WTC11 (cell line): ENCODE measurements around the gene SAPCD2.

Experiments
- ELF4 ChIP-seq: sonication (generic); formaldehyde crosslinking; IDR thresholded peaks from 2 replicates; pipeline ENCODE4 v1.8.1; 2022; ENCODE audit warnings: low read depth, mild to moderate bottlenecking, moderate library complexity, missing genetic modification reagents
- MXD4 ChIP-seq: fragments of 250-450 bp; sonication (Bioruptor Pico); IDR thresholded peaks from 2 replicates; pipeline ENCODE4 v1.8.0; 2021; ENCODE audit warnings: mild to moderate bottlenecking, moderate library complexity, borderline replicate concordance
- NR2C2 ChIP-seq: sonication (generic); formaldehyde crosslinking; IDR thresholded peaks from 2 replicates; pipeline ENCODE4 v1.8.0; 2022; ENCODE audit warnings: mild to moderate bottlenecking, missing genetic modification reagents
- SMAD3 ChIP-seq: sonication (generic); formaldehyde crosslinking; IDR thresholded peaks from 2 replicates; pipeline ENCODE4 v1.8.0; 2022; ENCODE audit warnings: missing genetic modification reagents, mild to moderate bottlenecking, borderline replicate concordance
- TF ChIP-seq, protein P1 (sequence below): sonication (generic); formaldehyde crosslinking; IDR thresholded peaks from 2 replicates; pipeline ENCODE4 v1.8.0; 2022; ENCODE audit warnings: mild to moderate bottlenecking, missing genetic modification reagents
- TF ChIP-seq, protein P2 (sequence below): fragments of 200-600 bp; IDR thresholded peaks from 2 replicates; pipeline ENCODE4 v1.8.0; 2022; ENCODE audit warnings: antibody characterized with exemption
- TF ChIP-seq, protein P3 (sequence below): fragments of 250-450 bp; sonication (Bioruptor Pico); IDR thresholded peaks from 2 replicates; pipeline ENCODE4 v1.8.0; 2021; ENCODE audit warnings: mild to moderate bottlenecking
- TF ChIP-seq, protein P4 (sequence below): sonication (generic); formaldehyde crosslinking; IDR thresholded peaks from 2 replicates; pipeline ENCODE4 v1.8.0; 2022; ENCODE audit warnings: mild to moderate bottlenecking, missing genetic modification reagents
- TF ChIP-seq, protein P5 (sequence below): sonication (generic); formaldehyde crosslinking; IDR thresholded peaks from 2 replicates; pipeline ENCODE4 v1.8.1; 2023; ENCODE audit warnings: mild to moderate bottlenecking, missing genetic modification reagents, moderate library complexity

DNA sequence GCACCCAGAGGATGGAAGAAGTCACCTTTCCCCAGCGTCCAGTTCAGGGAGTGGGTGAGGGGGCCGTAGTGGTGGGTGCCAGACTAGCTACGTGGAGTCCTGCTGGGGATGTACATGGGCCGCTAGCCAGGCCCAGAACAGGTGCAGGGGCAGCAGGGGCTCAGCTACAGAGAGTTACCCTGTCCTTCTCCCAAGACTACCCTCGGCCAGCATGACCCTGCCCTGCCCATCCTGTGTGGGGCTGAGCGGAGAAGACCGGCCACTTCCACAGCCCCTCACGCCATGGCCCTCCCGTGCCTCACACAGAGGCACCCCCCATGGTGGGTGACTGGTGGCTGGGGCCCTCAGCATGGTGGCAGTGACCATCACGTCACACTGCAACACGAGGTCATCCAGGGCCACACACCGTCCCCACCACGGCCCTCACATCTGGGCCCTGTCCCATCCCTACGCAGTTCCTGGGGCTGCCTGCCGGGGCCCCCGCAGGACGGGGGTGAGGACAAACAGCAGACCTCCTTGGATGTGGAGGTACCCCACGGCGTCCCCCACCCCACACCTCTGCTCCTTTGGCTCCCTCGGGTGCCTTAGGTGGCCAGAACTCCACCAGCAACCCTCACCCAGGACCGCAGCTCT is 45.2 kb upstream of the SAPCD2 start:
- TF ChIP-seq, protein P1, sequence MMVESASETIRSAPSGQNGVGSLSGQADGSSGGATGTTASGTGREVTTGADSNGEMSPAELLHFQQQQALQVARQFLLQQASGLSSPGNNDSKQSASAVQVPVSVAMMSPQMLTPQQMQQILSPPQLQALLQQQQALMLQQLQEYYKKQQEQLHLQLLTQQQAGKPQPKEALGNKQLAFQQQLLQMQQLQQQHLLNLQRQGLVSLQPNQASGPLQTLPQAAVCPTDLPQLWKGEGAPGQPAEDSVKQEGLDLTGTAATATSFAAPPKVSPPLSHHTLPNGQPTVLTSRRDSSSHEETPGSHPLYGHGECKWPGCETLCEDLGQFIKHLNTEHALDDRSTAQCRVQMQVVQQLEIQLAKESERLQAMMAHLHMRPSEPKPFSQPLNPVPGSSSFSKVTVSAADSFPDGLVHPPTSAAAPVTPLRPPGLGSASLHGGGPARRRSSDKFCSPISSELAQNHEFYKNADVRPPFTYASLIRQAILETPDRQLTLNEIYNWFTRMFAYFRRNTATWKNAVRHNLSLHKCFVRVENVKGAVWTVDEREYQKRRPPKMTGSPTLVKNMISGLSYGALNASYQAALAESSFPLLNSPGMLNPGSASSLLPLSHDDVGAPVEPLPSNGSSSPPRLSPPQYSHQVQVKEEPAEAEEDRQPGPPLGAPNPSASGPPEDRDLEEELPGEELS (CRISPR knock-in tag), result no peak
- TF ChIP-seq, protein P2, sequence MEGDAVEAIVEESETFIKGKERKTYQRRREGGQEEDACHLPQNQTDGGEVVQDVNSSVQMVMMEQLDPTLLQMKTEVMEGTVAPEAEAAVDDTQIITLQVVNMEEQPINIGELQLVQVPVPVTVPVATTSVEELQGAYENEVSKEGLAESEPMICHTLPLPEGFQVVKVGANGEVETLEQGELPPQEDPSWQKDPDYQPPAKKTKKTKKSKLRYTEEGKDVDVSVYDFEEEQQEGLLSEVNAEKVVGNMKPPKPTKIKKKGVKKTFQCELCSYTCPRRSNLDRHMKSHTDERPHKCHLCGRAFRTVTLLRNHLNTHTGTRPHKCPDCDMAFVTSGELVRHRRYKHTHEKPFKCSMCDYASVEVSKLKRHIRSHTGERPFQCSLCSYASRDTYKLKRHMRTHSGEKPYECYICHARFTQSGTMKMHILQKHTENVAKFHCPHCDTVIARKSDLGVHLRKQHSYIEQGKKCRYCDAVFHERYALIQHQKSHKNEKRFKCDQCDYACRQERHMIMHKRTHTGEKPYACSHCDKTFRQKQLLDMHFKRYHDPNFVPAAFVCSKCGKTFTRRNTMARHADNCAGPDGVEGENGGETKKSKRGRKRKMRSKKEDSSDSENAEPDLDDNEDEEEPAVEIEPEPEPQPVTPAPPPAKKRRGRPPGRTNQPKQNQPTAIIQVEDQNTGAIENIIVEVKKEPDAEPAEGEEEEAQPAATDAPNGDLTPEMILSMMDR, result no peak
- TF ChIP-seq, protein P3, sequence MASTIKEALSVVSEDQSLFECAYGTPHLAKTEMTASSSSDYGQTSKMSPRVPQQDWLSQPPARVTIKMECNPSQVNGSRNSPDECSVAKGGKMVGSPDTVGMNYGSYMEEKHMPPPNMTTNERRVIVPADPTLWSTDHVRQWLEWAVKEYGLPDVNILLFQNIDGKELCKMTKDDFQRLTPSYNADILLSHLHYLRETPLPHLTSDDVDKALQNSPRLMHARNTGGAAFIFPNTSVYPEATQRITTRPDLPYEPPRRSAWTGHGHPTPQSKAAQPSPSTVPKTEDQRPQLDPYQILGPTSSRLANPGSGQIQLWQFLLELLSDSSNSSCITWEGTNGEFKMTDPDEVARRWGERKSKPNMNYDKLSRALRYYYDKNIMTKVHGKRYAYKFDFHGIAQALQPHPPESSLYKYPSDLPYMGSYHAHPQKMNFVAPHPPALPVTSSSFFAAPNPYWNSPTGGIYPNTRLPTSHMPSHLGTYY (CRISPR knock-in tag), result no peak
- no peak for TF ChIP-seq SMAD3 (CRISPR knock-in tag)
- TF ChIP-seq, protein P4, sequence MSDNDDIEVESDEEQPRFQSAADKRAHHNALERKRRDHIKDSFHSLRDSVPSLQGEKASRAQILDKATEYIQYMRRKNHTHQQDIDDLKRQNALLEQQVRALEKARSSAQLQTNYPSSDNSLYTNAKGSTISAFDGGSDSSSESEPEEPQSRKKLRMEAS (CRISPR knock-in tag), result no peak
- no peak for TF ChIP-seq ELF4 (CRISPR knock-in tag)
- TF ChIP-seq NR2C2 (CRISPR knock-in tag), result no peak
- TF ChIP-seq, protein P5, sequence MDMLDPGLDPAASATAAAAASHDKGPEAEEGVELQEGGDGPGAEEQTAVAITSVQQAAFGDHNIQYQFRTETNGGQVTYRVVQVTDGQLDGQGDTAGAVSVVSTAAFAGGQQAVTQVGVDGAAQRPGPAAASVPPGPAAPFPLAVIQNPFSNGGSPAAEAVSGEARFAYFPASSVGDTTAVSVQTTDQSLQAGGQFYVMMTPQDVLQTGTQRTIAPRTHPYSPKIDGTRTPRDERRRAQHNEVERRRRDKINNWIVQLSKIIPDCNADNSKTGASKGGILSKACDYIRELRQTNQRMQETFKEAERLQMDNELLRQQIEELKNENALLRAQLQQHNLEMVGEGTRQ (CRISPR knock-in tag), result no peak
- TF ChIP-seq MXD4, result no peak
